Nephron (organoid): ENCODE data around the gene CIT.

Source experiments
- H3K27ac Mint-ChIP-seq, 3 experiments: 2 replicates each; pipeline ENCODE4 v1.8.0; 2020; ENCODE audit warnings: mixed read lengths in 3 of 3, mild to moderate bottlenecking in 2 of 3, moderate library complexity in 1 of 3
- H3K27me3 Mint-ChIP-seq: 2 replicates; pipeline ENCODE4 v1.8.0; 2021; ENCODE audit warnings: low read depth, mild to moderate bottlenecking, moderate library complexity, mixed read lengths
- H3K36me3 Mint-ChIP-seq: 2 replicates; pipeline ENCODE4 v1.8.0; 2020; ENCODE audit warnings: low read depth, mixed read lengths
- H3K4me1 Mint-ChIP-seq: 2 replicates; pipeline ENCODE4 v1.8.0; 2020; ENCODE audit warnings: mixed read lengths
- H3K4me3 Mint-ChIP-seq, 3 experiments: 2 replicates each; pipeline ENCODE4 v1.8.0; 2020; ENCODE audit warnings: mild to moderate bottlenecking in 3 of 3, mixed read lengths in 3 of 3, moderate library complexity in 2 of 3
- H3K9me3 Mint-ChIP-seq: 2 replicates; pipeline ENCODE4 v1.8.0; 2020; ENCODE audit warnings: mixed read lengths
- CTCF ChIP-seq, 3 experiments: fragments of 200-600 bp; sonication (generic); IDR thresholded peaks; one replicate each; pipeline ENCODE4 v1.5.0; 2021; ENCODE audit warnings: antibody characterized with exemption in 3 of 3; ENCODE audit not compliant: unreplicated experiment in 3 of 3

CIT gene

GRCh38 chr12:119876761-119877638 lies at the start of gene CIT:
CIT (minus strand) TSS chr12:119877320; CDS start chr12:119876168, 1,152 bp downstream.
- H3K9me3 Mint-ChIP-seq, result no peaks in the 10 kb centered on the region
- H3K27ac Mint-ChIP-seq, result no peak within 1 kb of the TSS
- peaks cover 3% of the 10 kb centered on the region for H3K36me3 Mint-ChIP-seq
- H3K27me3 Mint-ChIP-seq, result peaks cover 10% of the 10 kb centered on the region
- peak within 1 kb of the TSS; percentile 83 to 95 (median 85) for H3K4me3 Mint-ChIP-seq
- H3K4me1 Mint-ChIP-seq, result peaks cover 14% of the 10 kb centered on the region
- TF ChIP-seq CTCF (IDR thresholded peaks at IDR 0.05; ENCODE audit: unreplicated experiment in 3 of 3), result no peak

DNA sequence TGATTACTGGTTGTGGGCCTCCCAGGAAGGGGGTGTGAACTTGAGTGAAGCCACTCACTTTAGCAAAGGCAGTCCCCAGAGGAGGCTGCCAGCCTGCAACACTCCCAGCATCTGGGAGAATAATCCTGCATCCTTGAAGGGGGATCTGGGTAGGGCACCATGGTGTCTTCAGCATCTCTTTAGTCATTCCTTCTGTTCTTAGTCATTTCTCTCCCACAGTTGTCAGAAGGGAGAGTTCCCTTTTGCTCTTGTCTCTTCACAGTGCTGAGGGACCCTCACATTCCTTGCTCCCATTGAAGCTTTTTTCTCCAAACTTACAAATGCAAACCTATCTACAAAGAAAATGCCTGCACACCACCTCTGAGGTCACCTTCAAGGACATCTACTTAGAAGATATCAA lies 48.1 kb upstream of the CIT start:
- Mint-ChIP-seq H3K9me3 (peaks cover 2% of the 10 kb centered on the region), H3K27ac (no peak overlapping the region), H3K36me3 (no peaks in the 10 kb centered on the region), H3K4me3 (no peak overlapping the region), H3K4me1 (no peaks in the 10 kb centered on the region), H3K27me3 (peaks cover 9% of the 10 kb centered on the region)
- no peak for TF ChIP-seq CTCF (IDR thresholded peaks at IDR 0.05; ENCODE audit: unreplicated experiment in 3 of 3)

DNA sequence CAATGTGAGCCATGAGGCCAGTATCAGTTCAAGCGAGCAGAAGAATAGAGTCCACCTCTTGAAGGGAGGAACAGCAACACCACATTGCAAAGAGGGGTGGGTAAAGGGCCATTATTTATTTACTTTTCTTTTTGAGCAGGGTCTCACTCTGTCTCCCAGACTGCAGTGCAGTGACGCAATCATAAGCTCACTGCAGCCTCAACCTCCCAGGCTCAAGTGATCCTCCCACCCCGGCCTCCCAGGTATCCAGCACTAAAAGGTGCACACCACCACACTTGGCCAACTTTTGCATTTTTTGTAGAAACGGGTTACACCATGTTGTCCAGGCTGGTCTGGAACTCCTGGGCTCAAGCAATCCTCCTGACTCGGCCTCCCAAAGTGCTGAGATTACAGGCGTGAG lies 42.9 kb upstream of the CIT start:
- no peak overlapping the region for H3K27ac Mint-ChIP-seq
- no peaks in the 10 kb centered on the region for H3K4me1 Mint-ChIP-seq
- no peaks in the 10 kb centered on the region for H3K36me3 Mint-ChIP-seq
- H3K27me3 Mint-ChIP-seq, result peaks cover 9% of the 10 kb centered on the region
- no peak overlapping the region for H3K4me3 Mint-ChIP-seq
- no peak for TF ChIP-seq CTCF (IDR thresholded peaks at IDR 0.05; ENCODE audit: unreplicated experiment in 3 of 3)
- peaks cover 2% of the 10 kb centered on the region for H3K9me3 Mint-ChIP-seq

DNA sequence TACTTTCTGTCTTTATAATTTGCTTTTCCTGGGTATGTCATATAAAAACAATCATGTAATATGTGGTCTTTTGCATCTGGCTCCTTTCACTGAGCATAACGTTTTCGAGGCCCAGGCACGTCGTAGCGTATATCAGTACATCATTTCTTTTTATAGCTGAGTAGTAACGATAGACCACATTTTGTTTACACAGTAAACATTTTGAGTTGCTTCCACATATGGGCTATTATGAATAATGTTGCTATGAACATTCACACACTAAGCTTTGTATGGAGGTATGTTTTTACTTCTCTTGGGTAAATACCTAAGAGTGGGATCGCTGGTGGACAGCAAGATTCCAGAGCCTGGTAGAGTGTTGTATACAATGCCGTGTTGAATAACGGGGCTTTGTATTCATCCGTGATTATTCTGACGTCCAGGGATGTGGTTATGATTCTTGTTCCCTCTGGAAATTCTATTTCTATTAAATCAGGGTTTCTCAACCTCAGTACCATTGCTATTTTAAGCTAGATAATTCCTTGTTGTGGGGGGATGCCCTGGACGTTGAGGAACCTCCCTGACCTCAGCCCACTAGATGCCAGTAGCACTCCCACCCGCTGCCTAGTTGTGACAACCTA lies 38.9 kb upstream of the CIT start:
- H3K9me3 Mint-ChIP-seq, result peaks cover under 1% of the 10 kb centered on the region
- peak overlapping the region in 1 of 3 experiments; percentile 3 for H3K27ac Mint-ChIP-seq
- H3K4me1 Mint-ChIP-seq, result peaks cover 9% of the 10 kb centered on the region
- no peak overlapping the region for H3K4me3 Mint-ChIP-seq
- no peaks in the 10 kb centered on the region for H3K27me3 Mint-ChIP-seq
- TF ChIP-seq CTCF (IDR thresholded peaks at IDR 0.05; ENCODE audit: unreplicated experiment in 3 of 3), result no peak
- no peaks in the 10 kb centered on the region for H3K36me3 Mint-ChIP-seq

DNA sequence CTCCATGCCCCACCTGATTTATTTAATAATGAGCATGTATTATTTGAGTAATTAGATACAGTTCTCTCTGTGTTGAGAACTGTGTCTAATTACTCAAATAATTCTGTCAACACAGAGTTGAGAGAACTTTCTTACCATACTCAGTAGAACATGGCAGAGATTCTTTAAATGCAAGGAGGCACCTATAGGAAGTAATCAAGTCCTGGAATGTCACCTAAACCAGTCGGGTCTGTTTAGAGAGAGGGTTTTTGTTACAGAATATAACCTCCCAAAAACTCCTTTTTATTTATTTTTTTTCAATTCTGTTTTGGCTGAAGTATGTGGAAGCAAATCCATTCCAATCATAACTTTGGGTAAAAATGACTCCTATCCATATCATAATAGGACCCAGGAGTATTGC lies 37.5 kb upstream of the CIT start:
- Mint-ChIP-seq H3K36me3 (no peaks in the 10 kb centered on the region), H3K27me3 (no peaks in the 10 kb centered on the region), H3K27ac (no peak overlapping the region), H3K9me3 (no peaks in the 10 kb centered on the region), H3K4me1 (peaks cover 9% of the 10 kb centered on the region), H3K4me3 (no peak overlapping the region)
- no peak for TF ChIP-seq CTCF (IDR thresholded peaks at IDR 0.05; ENCODE audit: unreplicated experiment in 3 of 3)
